Stimulated activated naive CD4-positive, alpha-beta T cell treated with Interleukin-2 at 50 U/mL for 16 hours (primary cell): ENCODE data around the gene SCN5A.

Source experiments
- DNase-seq: peaks from one replicate; lab custom pipeline; 2025; lab: John Stamatoyannopoulos, UW

Gene SCN5A

GRCh38 chr3:38647217-38647970 lies 2.1 kb downstream of the SCN5A start:
- DNase-seq: no peak

- no peak for DNase-seq
Observed at GRCh38 chr3:38646630-38647029, 2.9 kb downstream of the SCN5A start.

- DNase-seq: no peak
Observed at GRCh38 chr3:38646062-38646461, 3.4 kb downstream of the SCN5A start.

GRCh38 chr3:38645601-38646000 lies 3.9 kb downstream of the SCN5A start:
- no peak for DNase-seq

GRCh38 chr3:38645076-38645475 lies 4.4 kb downstream of the SCN5A start:
- DNase-seq: no peak

- no peak for DNase-seq
Observed at GRCh38 chr3:38644662-38645053, 4.8 kb downstream of the SCN5A start.

- DNase-seq: no peak
Observed at GRCh38 chr3:38644016-38644661, 5.3 kb downstream of the SCN5A start.

- DNase-seq: no peak
Observed at GRCh38 chr3:38643592-38643991, 5.9 kb downstream of the SCN5A start.

- DNase-seq: no peak
Observed at GRCh38 chr3:38643090-38643489, 6.4 kb downstream of the SCN5A start.

- DNase-seq: no peak
Observed at GRCh38 chr3:38641461-38642110, 7.9 kb downstream of the SCN5A start.

GRCh38 chr3:38640661-38641452 lies 8.6 kb downstream of the SCN5A start:
- DNase-seq: no peak

- DNase-seq: no peak
Observed at GRCh38 chr3:38638354-38638753, 11.1 kb downstream of the SCN5A start.

GRCh38 chr3:38637906-38638305 lies 11.6 kb downstream of the SCN5A start:
- no peak for DNase-seq

- no peak for DNase-seq
Observed at GRCh38 chr3:38636881-38637280, 12.6 kb downstream of the SCN5A start.

- no peak for DNase-seq
Observed at GRCh38 chr3:38636464-38636863, 13.0 kb downstream of the SCN5A start.

GRCh38 chr3:38634111-38634510 lies 15.4 kb downstream of the SCN5A start:
- DNase-seq: no peak

- no peak for DNase-seq
Observed at GRCh38 chr3:38632989-38633388, 16.5 kb downstream of the SCN5A start.

GRCh38 chr3:38630606-38631005 lies 18.9 kb downstream of the SCN5A start:
- no peak for DNase-seq

- DNase-seq: no peak
Observed at GRCh38 chr3:38630070-38630469, 19.4 kb downstream of the SCN5A start.

- no peak for DNase-seq
Observed at GRCh38 chr3:38628835-38629234, 20.7 kb downstream of the SCN5A start.

- DNase-seq: no peak
Observed at GRCh38 chr3:38627956-38628355, 21.5 kb downstream of the SCN5A start.

- no peak for DNase-seq
Observed at GRCh38 chr3:38626171-38626570, 23.3 kb downstream of the SCN5A start.
